Activated CD4-positive, alpha-beta memory T cell treated with anti-CD3 and anti-CD28 coated beads, Interleukin-2, amount 10 ng/mL, durations not matched to agents 7 days and 5 days (primary cell): ENCODE results near the gene CCDC120. TPM values are rescaled to one million over a fixed set of nuclear protein-coding genes. Genes with fewer than 3 reads are reported as not detected.
A peak's percentile ranks its signal among the peaks of the same experiment; 100 is the strongest.

Experiments
- CTCF ChIA-PET: fragments of 350-600 bp; sonication (Branson Sonifier 250); formaldehyde crosslinking; loops from one replicate; lab custom pipeline; 2021; ENCODE audit warnings: antibody characterized with exemption, inconsistent platforms; lab: Charles Lee
- POLR2A ChIA-PET: fragments of 350-600 bp; sonication (Branson Sonifier 250); formaldehyde crosslinking; loops from one replicate; lab custom pipeline; 2021; ENCODE audit warnings: antibody characterized with exemption; lab: Charles Lee
- DNase-seq: peaks from one replicate; pipeline ENCODE4 v3.0.0-alpha.2; 2020
- H3K27ac Mint-ChIP-seq: one replicate; pipeline ENCODE4 v1.8.0; 2021; ENCODE audit warnings: mild to moderate bottlenecking, mixed read lengths
- H3K27me3 Mint-ChIP-seq: one replicate; pipeline ENCODE4 v1.8.0; 2021; ENCODE audit warnings: mixed read lengths
- H3K36me3 Mint-ChIP-seq: one replicate; pipeline ENCODE4 v1.8.0; 2021; ENCODE audit warnings: low read depth, mixed read lengths
- H3K4me1 Mint-ChIP-seq: one replicate; pipeline ENCODE4 v1.8.0; 2021; ENCODE audit warnings: mixed read lengths
- H3K4me3 Mint-ChIP-seq: one replicate; pipeline ENCODE4 v1.8.0; 2021; ENCODE audit warnings: mild to moderate bottlenecking, mixed read lengths
- H3K9me3 Mint-ChIP-seq: one replicate; pipeline ENCODE4 v1.8.0; 2021; ENCODE audit warnings: mixed read lengths
- total RNA-seq, 2 experiments: library from RNA; stranded (reverse); gene quantifications; one replicate each; pipeline ENCODE4 v1.2.3, GENCODE V29; 2021

Gene CCDC120, protein sequence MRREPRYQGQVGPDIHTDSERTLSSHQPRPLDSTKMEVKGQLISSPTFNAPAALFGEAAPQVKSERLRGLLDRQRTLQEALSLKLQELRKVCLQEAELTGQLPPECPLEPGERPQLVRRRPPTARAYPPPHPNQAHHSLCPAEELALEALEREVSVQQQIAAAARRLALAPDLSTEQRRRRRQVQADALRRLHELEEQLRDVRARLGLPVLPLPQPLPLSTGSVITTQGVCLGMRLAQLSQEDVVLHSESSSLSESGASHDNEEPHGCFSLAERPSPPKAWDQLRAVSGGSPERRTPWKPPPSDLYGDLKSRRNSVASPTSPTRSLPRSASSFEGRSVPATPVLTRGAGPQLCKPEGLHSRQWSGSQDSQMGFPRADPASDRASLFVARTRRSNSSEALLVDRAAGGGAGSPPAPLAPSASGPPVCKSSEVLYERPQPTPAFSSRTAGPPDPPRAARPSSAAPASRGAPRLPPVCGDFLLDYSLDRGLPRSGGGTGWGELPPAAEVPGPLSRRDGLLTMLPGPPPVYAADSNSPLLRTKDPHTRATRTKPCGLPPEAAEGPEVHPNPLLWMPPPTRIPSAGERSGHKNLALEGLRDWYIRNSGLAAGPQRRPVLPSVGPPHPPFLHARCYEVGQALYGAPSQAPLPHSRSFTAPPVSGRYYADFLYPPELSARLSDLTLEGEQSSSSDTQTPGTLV
- total RNA-seq, result 1 to 10 TPM; 5.8 to 6.5 TPM

DNA sequence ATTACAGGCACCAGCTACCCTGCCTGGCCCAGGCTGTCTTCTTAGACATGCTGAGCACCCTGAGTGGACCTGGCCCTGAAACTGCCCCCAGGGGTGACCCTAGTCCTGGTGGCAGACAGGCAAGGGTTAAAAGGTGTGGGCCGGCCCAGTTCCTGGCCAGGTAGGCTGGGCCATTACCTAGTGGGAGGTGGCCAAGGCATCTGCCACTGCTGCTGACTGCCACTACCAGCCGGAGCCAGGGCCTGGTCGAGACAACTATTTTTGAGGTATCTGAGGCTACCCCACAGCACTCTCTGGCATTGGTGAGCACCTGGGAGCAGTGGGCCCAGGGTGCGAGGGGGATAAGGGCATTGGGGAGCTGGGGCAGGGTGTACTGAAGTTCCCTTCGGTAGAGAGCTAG lies at the start of gene CCDC120:
Gene CCDC120, plus strand, starts transcription at position 206 of the 400 bp plus-strand sequence. CDS start 3,043 bp downstream, outside the sequence.
- Mint-ChIP-seq H3K9me3 (no peaks in the 10 kb centered on the region), H3K4me1 (peaks cover 19% of the 10 kb centered on the region), H3K27ac (no peak within 1 kb of the TSS), H3K36me3 (no peaks in the 10 kb centered on the region), H3K27me3 (no peaks in the 10 kb centered on the region), H3K4me3 (no peak within 1 kb of the TSS)
- POLR2A ChIA-PET, result no interaction called here
- DNase-seq, result no peak
- CTCF ChIA-PET, result no interaction called here

DNA sequence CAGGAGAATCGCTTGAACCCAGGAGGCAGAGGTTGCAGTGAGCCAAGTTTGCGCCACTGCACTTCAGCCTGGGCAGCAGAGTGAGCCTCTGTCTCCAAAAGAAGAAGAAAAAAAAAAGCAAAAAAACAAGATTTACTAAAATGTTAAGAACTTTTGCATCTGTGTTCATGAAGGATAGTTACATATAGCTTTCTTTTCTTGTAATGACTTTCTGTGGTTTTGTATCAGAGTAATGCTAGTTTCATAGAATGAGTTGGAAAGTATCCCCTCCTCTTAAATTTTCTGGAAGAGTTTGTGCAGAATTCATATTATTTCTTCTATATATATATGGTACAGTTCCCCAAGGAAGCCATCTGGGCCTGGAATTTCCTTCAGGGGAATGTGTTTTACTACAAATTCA lies 39.7 kb upstream of the CCDC120 start:
- no peak for DNase-seq
- Mint-ChIP-seq H3K27me3 (no peaks in the 10 kb centered on the region), H3K9me3 (no peaks in the 10 kb centered on the region), H3K27ac (no peak overlapping the region), H3K4me3 (no peak overlapping the region), H3K4me1 (peaks cover 8% of the 10 kb centered on the region), H3K36me3 (no peaks in the 10 kb centered on the region)
- ChIA-PET CTCF (no interaction called here), POLR2A (no interaction called here)

DNA sequence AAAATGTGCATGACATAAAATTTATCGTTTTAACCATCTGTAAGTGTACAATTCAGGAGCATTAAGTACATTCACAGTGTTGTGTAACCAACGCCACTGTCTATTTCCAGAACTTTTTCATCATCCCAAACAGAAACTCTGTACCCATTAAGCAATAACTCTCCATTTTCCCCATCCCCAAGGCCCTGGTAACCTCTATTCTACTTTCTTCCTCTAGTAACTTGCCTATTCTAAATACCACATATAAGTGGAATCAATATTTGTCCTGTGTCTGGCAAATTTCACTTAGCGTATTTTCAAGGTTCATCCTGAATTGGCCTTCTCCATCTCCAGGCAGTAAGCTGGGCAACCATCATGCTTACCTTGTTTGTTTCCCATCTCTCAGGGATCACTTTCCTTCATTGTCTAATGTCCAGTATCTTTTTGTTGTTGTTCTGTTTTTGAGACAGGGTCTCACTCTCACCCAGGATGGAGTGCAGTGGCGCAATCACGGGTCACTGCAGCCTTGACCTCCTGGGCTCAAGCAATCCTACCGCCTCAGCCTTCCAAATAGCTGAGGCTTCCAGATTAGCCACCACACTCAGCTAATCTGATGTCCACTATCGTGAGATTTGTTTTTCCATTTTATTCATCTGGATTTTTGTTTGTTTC lies 39.1 kb upstream of the CCDC120 start:
- DNase-seq, result no peak
- ChIA-PET CTCF (no interaction called here), POLR2A (no interaction called here)
- H3K4me1 Mint-ChIP-seq, result peaks cover 8% of the 10 kb centered on the region
- H3K4me3 Mint-ChIP-seq, result no peak overlapping the region
- H3K36me3 Mint-ChIP-seq, result peaks cover 5% of the 10 kb centered on the region
- no peaks in the 10 kb centered on the region for H3K9me3 Mint-ChIP-seq
- no peaks in the 10 kb centered on the region for H3K27me3 Mint-ChIP-seq
- H3K27ac Mint-ChIP-seq, result no peak overlapping the region

DNA sequence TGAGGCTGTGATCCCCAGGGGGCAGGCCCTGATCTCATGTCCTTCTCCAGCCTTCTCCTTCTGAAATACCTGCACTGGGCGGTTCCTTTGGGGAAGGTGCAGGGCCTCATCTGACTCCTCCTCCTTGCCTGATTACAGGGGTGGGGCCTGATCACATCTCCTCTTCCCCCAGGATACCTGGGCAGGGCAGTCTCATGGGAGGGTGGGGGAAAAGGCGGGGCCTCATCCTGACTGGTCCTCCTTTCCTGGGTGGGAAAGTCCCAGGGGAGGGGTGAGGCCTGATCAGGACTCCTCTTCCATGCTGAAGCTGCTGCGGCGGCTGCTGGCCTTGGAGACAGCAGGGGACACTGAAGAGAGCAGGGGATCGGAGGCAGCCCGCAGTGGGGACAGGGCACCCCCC lies 28.9 kb upstream of the CCDC120 start:
- Mint-ChIP-seq H3K27ac (no peak overlapping the region), H3K4me3 (no peak overlapping the region), H3K27me3 (no peaks in the 10 kb centered on the region), H3K9me3 (no peaks in the 10 kb centered on the region), H3K4me1 (no peaks in the 10 kb centered on the region), H3K36me3 (peaks cover 32% of the 10 kb centered on the region)
- ChIA-PET CTCF (no interaction called here), POLR2A (no interaction called here)
- no peak for DNase-seq

GRCh38 chrX:49030283-49030682 lies 28.5 kb upstream of the CCDC120 start:
- H3K27ac Mint-ChIP-seq, result no peak overlapping the region
- no peaks in the 10 kb centered on the region for H3K4me1 Mint-ChIP-seq
- ChIA-PET CTCF (no interaction called here), POLR2A (no interaction called here)
- peaks cover 32% of the 10 kb centered on the region for H3K36me3 Mint-ChIP-seq
- H3K9me3 Mint-ChIP-seq, result no peaks in the 10 kb centered on the region
- H3K27me3 Mint-ChIP-seq, result no peaks in the 10 kb centered on the region
- no peak overlapping the region for H3K4me3 Mint-ChIP-seq
- DNase-seq, result no peak

DNA sequence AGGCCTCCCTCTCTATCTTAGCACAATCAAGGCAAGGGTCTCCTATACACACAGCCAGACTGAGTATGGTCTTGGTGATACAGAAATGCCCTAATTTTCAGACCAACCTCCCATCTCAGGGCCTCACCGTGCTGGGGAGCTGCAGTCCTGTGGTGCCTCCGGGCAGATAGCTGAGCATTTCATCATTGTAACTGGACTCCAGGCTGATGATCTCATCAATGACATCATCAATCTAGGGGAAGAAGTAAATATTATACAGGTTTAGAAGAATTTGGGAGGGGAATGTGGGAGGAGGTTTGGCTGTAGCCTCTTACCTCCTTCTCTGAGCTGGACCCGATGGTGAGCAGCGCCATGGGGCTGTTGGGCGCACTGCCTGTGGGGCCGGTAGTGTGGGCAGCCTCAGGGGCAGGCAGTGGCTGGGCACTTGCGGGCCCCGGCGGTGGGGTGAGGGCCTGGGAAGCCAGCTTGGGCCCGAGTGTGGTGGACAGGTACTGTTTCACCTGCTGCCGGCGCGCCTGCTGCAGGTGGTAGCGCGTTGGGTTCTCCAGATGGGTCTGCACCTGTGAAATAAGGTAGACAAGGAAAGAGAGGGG lies 20.8 kb upstream of the CCDC120 start:
- Mint-ChIP-seq H3K4me3 (no peak overlapping the region), H3K27me3 (no peaks in the 10 kb centered on the region), H3K27ac (peak overlapping the region; percentile 51), H3K36me3 (peaks cover 52% of the 10 kb centered on the region), H3K4me1 (peaks cover 34% of the 10 kb centered on the region), H3K9me3 (no peaks in the 10 kb centered on the region)
- POLR2A ChIA-PET, result interaction anchor here (2.6 kb wide), 1 partner anchor 35 kb away, joined by 12 read pairs; the partner anchor contains the start of gene GRIPAP1
- CTCF ChIA-PET, result no interaction called here
- no peak for DNase-seq

- Mint-ChIP-seq H3K36me3 (peaks cover 37% of the 10 kb centered on the region), H3K9me3 (no peaks in the 10 kb centered on the region), H3K27me3 (no peaks in the 10 kb centered on the region), H3K4me1 (peaks cover 43% of the 10 kb centered on the region), H3K4me3 (peak overlapping the region; percentile 58), H3K27ac (peak overlapping the region; percentile 77)
- DNase-seq, result peak; percentile 53
- POLR2A ChIA-PET, result interaction anchor here (0.8 to 2.6 kb wide), 4 partner anchors 21 to 142 kb away, joined by 4 to 12 read pairs (median 6); partner anchors contain the start of genes GRIPAP1, OTUD5, PQBP1 and TIMM17B
- CTCF ChIA-PET, result no interaction called here
Measured at GRCh38 chrX:49039598-49040375, 19.0 kb upstream of the CCDC120 start.

GRCh38 chrX:49040376-49040955 lies 18.3 kb upstream of the CCDC120 start:
- CTCF ChIA-PET, result interaction anchor here (2.4 kb wide), 1 partner anchor 149 kb away, joined by 7 read pairs; no protein-coding TSS in a partner anchor
- Mint-ChIP-seq H3K4me3 (peak overlapping the region; percentile 58), H3K27me3 (no peaks in the 10 kb centered on the region), H3K4me1 (peaks cover 43% of the 10 kb centered on the region), H3K36me3 (peaks cover 36% of the 10 kb centered on the region), H3K27ac (peak overlapping the region; percentile 77), H3K9me3 (no peaks in the 10 kb centered on the region)
- no peak for DNase-seq
- POLR2A ChIA-PET, result interaction anchor here (1.2 to 2.6 kb wide), 4 partner anchors 38 to 143 kb away, joined by 4 to 12 read pairs (median 6); partner anchors contain the start of genes GRIPAP1, OTUD5, PQBP1 and TIMM17B

DNA sequence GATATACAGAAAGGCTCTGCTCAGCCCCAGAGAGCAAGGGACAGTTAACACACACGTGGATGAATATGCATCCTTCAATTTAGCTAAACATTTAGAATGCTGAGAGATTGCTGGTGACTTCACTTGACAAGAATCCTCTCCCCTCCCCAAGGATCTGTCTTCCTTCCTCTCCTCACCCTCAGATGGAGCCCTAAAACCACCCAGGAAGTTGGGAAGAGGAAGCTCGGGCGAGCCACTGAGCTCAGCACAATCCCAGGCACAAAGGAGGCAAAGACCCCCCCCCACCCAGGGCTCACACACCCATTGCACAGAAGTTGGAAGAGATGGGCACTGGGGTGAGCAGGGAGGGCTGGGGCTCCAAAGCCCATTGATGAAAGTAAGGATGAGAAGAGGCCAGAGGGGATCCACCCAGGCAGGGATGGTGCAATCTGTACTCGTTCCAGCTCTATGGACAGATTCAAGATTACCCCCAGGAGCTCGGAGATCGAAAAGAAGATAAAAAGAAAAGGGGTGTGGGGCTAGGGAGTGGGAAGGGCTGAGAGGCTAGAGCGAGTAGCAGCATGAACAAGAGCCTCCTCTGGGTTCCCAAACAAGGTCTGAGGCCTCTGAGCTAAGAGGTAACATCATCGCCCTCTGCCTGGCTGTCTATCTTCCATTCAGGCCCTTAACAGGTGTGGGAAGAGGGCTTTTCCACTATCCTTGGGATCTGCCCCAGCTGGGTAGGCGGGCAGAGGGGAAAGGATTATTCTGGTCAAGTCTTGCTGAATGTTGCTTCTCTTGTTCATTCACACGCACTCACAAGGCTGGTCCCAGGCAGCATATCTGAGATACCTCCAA lies 16.8 kb upstream of the CCDC120 start:
- H3K27me3 Mint-ChIP-seq, result no peaks in the 10 kb centered on the region
- POLR2A ChIA-PET, result interaction anchor here (0.6 to 3.7 kb wide), 12 partner anchors 19 to 410 kb away, joined by 3 to 26 read pairs (median 3); partner anchors contain the start of genes GRIPAP1, OTUD5, PQBP1 and TIMM17B

DNA sequence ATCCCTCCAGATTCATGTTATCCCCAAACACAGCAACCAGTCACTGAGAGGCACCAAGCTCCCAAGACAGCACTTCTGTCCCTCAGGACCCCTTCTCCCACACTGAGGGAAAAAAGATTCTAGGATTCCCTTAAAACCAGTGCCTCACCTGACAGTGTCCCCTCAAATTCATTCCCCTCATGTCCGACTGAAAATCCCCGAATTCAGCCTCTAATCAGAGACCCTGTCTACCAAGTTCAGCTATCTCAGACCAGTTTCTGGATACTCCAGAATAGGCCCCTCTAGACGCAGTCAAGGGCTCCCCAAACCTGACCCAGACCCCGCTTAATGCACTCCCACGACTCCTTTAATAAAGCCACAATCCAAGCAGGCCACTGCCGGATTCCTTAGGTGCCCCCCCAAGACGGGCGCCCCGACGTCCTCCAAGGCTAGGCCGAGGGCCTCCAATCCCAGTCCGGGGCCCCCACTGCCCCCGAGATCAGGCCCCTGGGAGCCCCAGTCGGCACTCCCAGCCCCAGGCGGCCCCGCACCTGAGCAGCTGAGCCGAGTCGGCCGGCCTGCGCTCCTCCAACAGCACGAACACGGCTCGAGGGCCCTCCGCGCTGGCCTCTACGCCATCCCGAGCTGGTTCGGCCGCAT lies 16.1 kb upstream of the CCDC120 start:
- Mint-ChIP-seq H3K27ac (peak overlapping the region; percentile 93), H3K9me3 (no peaks in the 10 kb centered on the region), H3K27me3 (peaks cover 2% of the 10 kb centered on the region), H3K36me3 (peaks cover 31% of the 10 kb centered on the region), H3K4me3 (peak overlapping the region; percentile 94), H3K4me1 (peaks cover 43% of the 10 kb centered on the region)
- POLR2A ChIA-PET, result interaction anchor here (1.0 to 3.7 kb wide), 12 partner anchors 19 to 411 kb away, joined by 3 to 26 read pairs (median 3); partner anchors contain the start of genes GRIPAP1, OTUD5, PQBP1 and TIMM17B
- CTCF ChIA-PET, result interaction anchor here (0.5 to 3.1 kb wide), 6 partner anchors 9 to 151 kb away, joined by 3 to 9 read pairs (median 4); partner anchors contain the start of gene GRIPAP1
- no peak for DNase-seq

More for the DNA sequence above, 16.8 kb upstream of the CCDC120 start:
- Mint-ChIP-seq H3K9me3 (no peaks in the 10 kb centered on the region), H3K27ac (peak overlapping the region; percentile 93), H3K4me1 (peaks cover 43% of the 10 kb centered on the region), H3K4me3 (peak overlapping the region; percentile 94), H3K36me3 (peaks cover 36% of the 10 kb centered on the region)
- CTCF ChIA-PET, result interaction anchor here (1.0 to 3.1 kb wide), 5 partner anchors 10 to 393 kb away, joined by 3 to 9 read pairs (median 4); no protein-coding TSS in a partner anchor
- DNase-seq, result no peak
